Endothelial cell of umbilical vein (primary cell): ENCODE data around the gene SLCO2A1. TPM values are rescaled to one million over a fixed set of nuclear protein-coding genes. Genes with fewer than 3 reads are reported as not detected.

Source experiments
- BruUV-seq: library from RNA; stranded (reverse); fragments of 400-500 nt; replicated peaks from 2 replicates; lab custom pipeline; 2021; lab: Mats Ljungman, UMichigan
- CTCF ChIA-PET: fragments of 300-600, 350-600 bp; sonication (Branson Sonifier 250); formaldehyde crosslinking; loops from one replicate; lab custom pipeline; 2021; ENCODE audit warnings: antibody characterized with exemption, inconsistent platforms; lab: Charles Lee
- POLR2A ChIA-PET: fragments of 300-600, 350-600 bp; sonication (Branson Sonifier 250); formaldehyde crosslinking; loops from one replicate; lab custom pipeline; 2021; ENCODE audit warnings: antibody characterized with exemption, inconsistent platforms; lab: Charles Lee
- DNase-seq: peaks from one replicate; pipeline ENCODE4 v3.0.0-alpha.2; 2011; ENCODE audit warnings: low read depth, low spot score
- FAIRE-seq: peaks from 2 replicates; lab custom pipeline; 2011; peaks lifted over from hg19 to GRCh38; lab: Jason Lieb, UNC
- H2AFZ ChIP-seq: 2 replicates; pipeline ENCODE4 v1.6.0; 2012; ENCODE audit warnings: low read depth, low read length, control low read depth, inconsistent platforms
- H3K27ac ChIP-seq: 2 replicates; pipeline ENCODE4 v1.5.1; 2011; ENCODE audit warnings: low read depth, mild to moderate bottlenecking, control low read depth, low read length, moderate library complexity; ENCODE audit not compliant: insufficient read depth
- H3K27me3 ChIP-seq, 2 experiments: 2 replicates each; pipeline versions ENCODE4 v1.6.0 to v1.6.1; 2011; ENCODE audit warnings: low read length in 2 of 2, mixed read lengths in 1 of 2; ENCODE audit not compliant: control insufficient read depth in 2 of 2, insufficient read depth in 2 of 2
- H3K36me3 ChIP-seq, 2 experiments: 2 replicates in 1 of 2; 3 replicates in 1 of 2; pipeline ENCODE4 v1.5.1; 2011; ENCODE audit warnings: low read length in 2 of 2, mild to moderate bottlenecking in 1 of 2, moderate library complexity in 1 of 2; ENCODE audit not compliant: control insufficient read depth in 2 of 2, insufficient read depth in 2 of 2; ENCODE audit errors: extremely low read depth in 1 of 2
- H3K4me1 ChIP-seq: 3 replicates; pipeline ENCODE4 v1.5.1; 2011; ENCODE audit warnings: mild to moderate bottlenecking, low read length; ENCODE audit not compliant: control insufficient read depth, insufficient read depth; ENCODE audit errors: extremely low read depth
- H3K4me2 ChIP-seq: 2 replicates; pipeline ENCODE4 v1.6.1; 2011; ENCODE audit warnings: low read length, control low read depth, mixed read lengths; ENCODE audit not compliant: insufficient read depth
- H3K4me3 ChIP-seq, 3 experiments: fragments of 200-600 bp in 1 of 3; sonication (generic), shearing (Covaris generic) in 1 of 3; replicated peaks in 1 of 3; 2 replicates each; pipeline ENCODE4 v1.5.1; 2011 to 2016; ENCODE audit warnings: control low read depth in 3 of 3, low read length in 3 of 3, mild to moderate bottlenecking in 2 of 3, inconsistent platforms in 1 of 3, low read depth in 1 of 3, moderate library complexity in 1 of 3; ENCODE audit not compliant: insufficient read depth in 1 of 3
- H3K79me2 ChIP-seq: 2 replicates; pipeline ENCODE4 v1.6.0; 2012; ENCODE audit warnings: low read length, inconsistent platforms; ENCODE audit not compliant: control insufficient read depth, insufficient read depth
- H3K9ac ChIP-seq: replicated peaks from 2 replicates; pipeline ENCODE3; 2011; ENCODE audit warnings: low read length, control low read depth; ENCODE audit not compliant: insufficient read depth; ENCODE audit errors: extremely low read depth
- H3K9me1 ChIP-seq: replicated peaks from 3 replicates; pipeline ENCODE4 v1.6.0; 2011; ENCODE audit warnings: mild to moderate bottlenecking, low read length; ENCODE audit not compliant: control insufficient read depth, insufficient read depth; ENCODE audit errors: extremely low read depth
- H3K9me3 ChIP-seq: replicated peaks from 2 replicates; pipeline ENCODE4 v1.5.1; 2012; ENCODE audit warnings: low read length, inconsistent platforms; ENCODE audit not compliant: control insufficient read depth, insufficient read depth
- H4K20me1 ChIP-seq: replicated peaks from 2 replicates; pipeline ENCODE3; 2011; ENCODE audit warnings: mild to moderate bottlenecking, low read length; ENCODE audit not compliant: control insufficient read depth, insufficient read depth; ENCODE audit errors: extremely low read depth
- EZH2 ChIP-seq: IDR thresholded peaks from 2 replicates; pipeline ENCODE4 v1.6.1; 2012; ENCODE audit warnings: borderline replicate concordance, low read depth, mild to moderate bottlenecking, moderate library complexity, low read length, inconsistent platforms; ENCODE audit not compliant: severe bottlenecking
- FOS ChIP-seq: IDR thresholded peaks from 2 replicates; pipeline ENCODE4 v1.6.1; 2011; ENCODE audit warnings: mild to moderate bottlenecking, low read length, moderate library complexity, borderline replicate concordance; ENCODE audit not compliant: insufficient read depth
- GATA2 ChIP-seq: IDR thresholded peaks from 2 replicates; pipeline ENCODE4 v1.7.0; 2011; ENCODE audit warnings: low read depth, mild to moderate bottlenecking, moderate library complexity, mixed read lengths, low read length; ENCODE audit not compliant: insufficient read length, insufficient read depth
- JUN ChIP-seq: IDR thresholded peaks from 2 replicates; pipeline ENCODE4 v1.6.1; 2011; ENCODE audit warnings: borderline replicate concordance, low read depth; ENCODE audit not compliant: insufficient read length, insufficient read depth
- MAX ChIP-seq: IDR thresholded peaks from 2 replicates; pipeline ENCODE4 v1.6.1; 2011; ENCODE audit not compliant: insufficient read depth, insufficient read length
- MYC ChIP-seq: IDR thresholded peaks from one replicate; pipeline ENCODE4 v1.6.1; 2011; ENCODE audit warnings: mild to moderate bottlenecking, low read depth, low read length
- POLR2A ChIP-seq: IDR thresholded peaks from 2 replicates; pipeline ENCODE4 v1.6.1; 2012; ENCODE audit warnings: low read depth, mild to moderate bottlenecking, control low read depth, low read length
- POLR2AphosphoS5 ChIP-seq: IDR thresholded peaks from 2 replicates; pipeline ENCODE4 v1.6.1; 2012; ENCODE audit warnings: low read depth, mild to moderate bottlenecking, control low read depth, low read length, moderate library complexity; ENCODE audit not compliant: insufficient read depth
- dilution Hi-C: fragments of 300-500 bp; cut with MboI; formaldehyde crosslinking; loops from one replicate; pipeline ENCODE4 v1.15.0; 2019; ENCODE audit warnings: low sequenced_read_pairs; ENCODE audit not compliant: extremely low pct_ligation_motif_present
- intact Hi-C: fragments of 100-400 bp; cut with micrococcal nuclease; formaldehyde crosslinking; loops from one replicate; pipeline ENCODE4 v1.10.0; 2022
- polyA plus RNA-seq, 4 experiments: library from polyadenylated mRNA; depleted of rRNA in 3 of 4; stranded (reverse) in 3 of 4; unstranded in 1 of 4; fragments of >200 nt; gene quantifications; 2 replicates each; pipeline versions ENCODE4 v1.2.1 to v1.2.3, GENCODE V29; 2011 to 2012; ENCODE audit warnings: missing spikeins in 1 of 4
- total RNA-seq: library from RNA; stranded (reverse); gene quantifications from 2 replicates; pipeline ENCODE4 v1.2.3, GENCODE V29; 2021
- TF ChIP-seq, protein P1 (sequence below), 2 donors: IDR thresholded peaks; 1 replicate in 1 of 2; 2 replicates in 1 of 2; pipeline ENCODE4 v1.5.1; 2011; ENCODE audit warnings: low read length in 2 of 2, mild to moderate bottlenecking in 2 of 2, moderate library complexity in 2 of 2, control low read depth in 1 of 2, inconsistent platforms in 1 of 2, low read depth in 1 of 2; ENCODE audit not compliant: insufficient read depth in 1 of 2; ENCODE audit errors: extremely low read depth in 1 of 2

SLCO2A1 gene
- total and polyA plus RNA-seq, 2 donors (not counting 3 experiments of a cell fraction or from before 2014, with no cell fraction given): 1.4 to 11.9 TPM

GRCh38 chr3:133896002-133896761 is 133.5 kb downstream of the SLCO2A1 start:
- Histone ChIP-seq H3K27me3 (peaks cover 16 to 18% of the 10 kb centered on the region in 2 experiments), H2AFZ (peak overlapping the region; percentile 66), H3K27ac (no peak overlapping the region), H3K4me1 (peaks cover 6% of the 10 kb centered on the region), H3K4me3 (peak overlapping the region; percentile 39 to 76 (median 67)), H4K20me1 (no peaks in the 10 kb centered on the region), H3K9ac (peak overlapping the region; percentile 26), H3K9me1 (no peaks in the 10 kb centered on the region), H3K36me3 (no peaks in the 10 kb centered on the region), H3K4me2 (peak overlapping the region; percentile 77), H3K79me2 (no peaks in the 10 kb centered on the region), H3K9me3 (no peaks in the 10 kb centered on the region)
- dilution Hi-C loops (no loop called here), intact Hi-C loops (no loop called here)
- ChIA-PET POLR2A (no interaction called here), CTCF (interaction anchor here (1.0 to 2.1 kb wide), 3 partner anchors 233 to 1165 kb away, joined by 3 to 14 read pairs (median 4); no protein-coding TSS in a partner anchor)
- FAIRE-seq (no peak), DNase-seq (no peak)
- no TSS peak for BruUV-seq
- TF ChIP-seq POLR2AphosphoS5: no peak
- TF ChIP-seq EZH2: no peak
- TF ChIP-seq FOS: no peak
- TF ChIP-seq GATA2: no peak
- TF ChIP-seq MAX: no peak
- TF ChIP-seq POLR2A: no peak
- TF ChIP-seq MYC: no peak
- no peak for TF ChIP-seq JUN
- TF ChIP-seq, protein P1, sequence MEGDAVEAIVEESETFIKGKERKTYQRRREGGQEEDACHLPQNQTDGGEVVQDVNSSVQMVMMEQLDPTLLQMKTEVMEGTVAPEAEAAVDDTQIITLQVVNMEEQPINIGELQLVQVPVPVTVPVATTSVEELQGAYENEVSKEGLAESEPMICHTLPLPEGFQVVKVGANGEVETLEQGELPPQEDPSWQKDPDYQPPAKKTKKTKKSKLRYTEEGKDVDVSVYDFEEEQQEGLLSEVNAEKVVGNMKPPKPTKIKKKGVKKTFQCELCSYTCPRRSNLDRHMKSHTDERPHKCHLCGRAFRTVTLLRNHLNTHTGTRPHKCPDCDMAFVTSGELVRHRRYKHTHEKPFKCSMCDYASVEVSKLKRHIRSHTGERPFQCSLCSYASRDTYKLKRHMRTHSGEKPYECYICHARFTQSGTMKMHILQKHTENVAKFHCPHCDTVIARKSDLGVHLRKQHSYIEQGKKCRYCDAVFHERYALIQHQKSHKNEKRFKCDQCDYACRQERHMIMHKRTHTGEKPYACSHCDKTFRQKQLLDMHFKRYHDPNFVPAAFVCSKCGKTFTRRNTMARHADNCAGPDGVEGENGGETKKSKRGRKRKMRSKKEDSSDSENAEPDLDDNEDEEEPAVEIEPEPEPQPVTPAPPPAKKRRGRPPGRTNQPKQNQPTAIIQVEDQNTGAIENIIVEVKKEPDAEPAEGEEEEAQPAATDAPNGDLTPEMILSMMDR (IDR thresholded peaks at IDR 0.05; ENCODE audit: extremely low read depth in 1 of 2, insufficient read depth in 1 of 2, low read depth in 1 of 2, low read length in 2 of 2): no peak
